Measurements from ENCODE around the gene STT3B. TPM values are rescaled to one million over a fixed set of nuclear protein-coding genes. Genes with fewer than 3 reads are reported as not detected.

Gene STT3B
- total and polyA plus RNA-seq, 2 experiments from 2014 or later = 105 to 106 TPM

DNA sequence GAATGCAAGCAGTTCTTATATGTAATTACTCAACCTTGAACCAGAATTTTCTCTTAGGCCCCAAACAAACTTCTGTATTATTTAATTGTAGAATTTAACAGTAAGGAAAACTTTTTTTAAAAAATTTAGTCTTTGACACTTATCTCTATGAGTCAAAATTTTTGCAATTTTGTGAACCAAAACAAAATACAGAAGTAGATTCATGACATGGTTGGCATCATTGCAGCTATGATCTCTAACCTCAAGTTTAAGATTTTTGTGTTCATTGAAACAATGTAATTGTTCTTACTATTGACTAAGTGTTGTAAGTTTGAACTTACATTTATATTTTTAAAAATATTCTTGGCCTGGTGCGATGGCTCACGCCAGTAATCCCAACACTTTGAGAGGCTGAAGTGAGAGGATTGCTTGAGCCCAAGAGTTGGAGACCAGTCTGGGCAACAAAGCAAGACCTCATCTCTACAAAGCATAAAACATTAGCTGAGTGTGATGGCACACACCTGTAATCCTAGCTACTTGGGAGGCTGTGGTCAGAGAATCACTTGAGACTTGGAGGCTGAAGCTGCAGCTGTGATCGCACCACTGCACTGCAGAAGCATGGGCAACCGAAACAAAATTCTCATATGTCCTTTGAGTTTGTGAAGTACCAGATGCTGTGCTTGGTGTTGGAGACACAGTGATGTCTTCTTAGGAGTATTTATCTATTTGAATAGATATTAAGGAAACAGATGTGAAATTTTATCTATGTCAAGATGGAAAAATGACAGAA, 39.7 kb downstream of the STT3B start:
- TF ChIP-seq, protein P1, sequence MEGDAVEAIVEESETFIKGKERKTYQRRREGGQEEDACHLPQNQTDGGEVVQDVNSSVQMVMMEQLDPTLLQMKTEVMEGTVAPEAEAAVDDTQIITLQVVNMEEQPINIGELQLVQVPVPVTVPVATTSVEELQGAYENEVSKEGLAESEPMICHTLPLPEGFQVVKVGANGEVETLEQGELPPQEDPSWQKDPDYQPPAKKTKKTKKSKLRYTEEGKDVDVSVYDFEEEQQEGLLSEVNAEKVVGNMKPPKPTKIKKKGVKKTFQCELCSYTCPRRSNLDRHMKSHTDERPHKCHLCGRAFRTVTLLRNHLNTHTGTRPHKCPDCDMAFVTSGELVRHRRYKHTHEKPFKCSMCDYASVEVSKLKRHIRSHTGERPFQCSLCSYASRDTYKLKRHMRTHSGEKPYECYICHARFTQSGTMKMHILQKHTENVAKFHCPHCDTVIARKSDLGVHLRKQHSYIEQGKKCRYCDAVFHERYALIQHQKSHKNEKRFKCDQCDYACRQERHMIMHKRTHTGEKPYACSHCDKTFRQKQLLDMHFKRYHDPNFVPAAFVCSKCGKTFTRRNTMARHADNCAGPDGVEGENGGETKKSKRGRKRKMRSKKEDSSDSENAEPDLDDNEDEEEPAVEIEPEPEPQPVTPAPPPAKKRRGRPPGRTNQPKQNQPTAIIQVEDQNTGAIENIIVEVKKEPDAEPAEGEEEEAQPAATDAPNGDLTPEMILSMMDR (IDR thresholded peaks at IDR 0.05; ENCODE audit: low read depth, low read length) = no peak
- Histone ChIP-seq H3K4me1 (ENCODE audit: low read depth) (peaks cover 27% of the 10 kb centered on the region), H3K27ac (no peak overlapping the region), H3K4me3 (no peak overlapping the region), H3K9me3 (ENCODE audit: low read depth) (no peaks in the 10 kb centered on the region), H3K36me3 (no peaks in the 10 kb centered on the region), H3K27me3 (no peaks in the 10 kb centered on the region)
- no peak for DNase-seq (ENCODE audit: low read depth in 1 of 2, low spot score in 1 of 2)

DNA sequence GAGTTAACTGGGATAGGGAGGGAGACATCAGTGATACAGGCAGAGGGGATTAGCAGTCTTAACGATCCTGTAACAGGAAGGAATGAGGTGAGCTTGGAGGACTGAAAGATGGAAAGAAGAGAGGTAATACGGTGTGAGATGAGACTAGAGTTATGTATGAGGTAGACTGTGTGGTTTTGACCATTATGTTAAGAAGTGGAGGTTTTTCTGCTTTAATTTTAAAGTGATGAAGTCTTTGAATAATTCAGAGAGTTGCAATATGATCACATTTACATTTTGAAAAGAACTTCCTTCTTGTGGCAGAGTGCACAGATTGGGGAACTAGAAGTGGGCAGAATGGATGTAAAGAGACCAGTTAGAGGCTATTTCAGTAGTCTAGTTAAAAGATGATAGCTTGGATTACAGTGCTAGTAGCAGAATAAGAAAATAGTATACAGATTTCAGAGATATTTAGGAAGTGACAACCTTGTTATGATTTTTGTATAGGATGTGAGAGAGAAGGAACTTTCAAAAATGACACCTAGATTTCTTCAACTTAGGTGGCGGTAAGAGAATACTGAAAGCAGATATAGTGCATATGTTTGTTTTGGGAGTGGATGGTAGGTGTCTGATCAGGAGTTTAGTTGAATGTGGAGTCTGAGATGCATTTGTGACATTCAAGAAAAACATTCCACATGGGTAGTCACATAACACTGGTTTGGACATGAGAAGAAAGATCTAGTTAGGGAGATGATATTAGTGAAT, 40.5 kb downstream of the STT3B start:
- no peaks in the 10 kb centered on the region for H3K27me3 ChIP-seq
- no peaks in the 10 kb centered on the region for H3K9me3 ChIP-seq (ENCODE audit: low read depth)
- no peaks in the 10 kb centered on the region for H3K36me3 ChIP-seq
- TF ChIP-seq, protein P1 (IDR thresholded peaks at IDR 0.05; ENCODE audit: low read depth, low read length) = no peak
- H3K4me1 ChIP-seq (ENCODE audit: low read depth) = peaks cover 33% of the 10 kb centered on the region
- no peak overlapping the region for H3K4me3 ChIP-seq
- DNase-seq (ENCODE audit: low read depth in 1 of 2, low spot score in 1 of 2) = no peak
- no peak overlapping the region for H3K27ac ChIP-seq

DNA sequence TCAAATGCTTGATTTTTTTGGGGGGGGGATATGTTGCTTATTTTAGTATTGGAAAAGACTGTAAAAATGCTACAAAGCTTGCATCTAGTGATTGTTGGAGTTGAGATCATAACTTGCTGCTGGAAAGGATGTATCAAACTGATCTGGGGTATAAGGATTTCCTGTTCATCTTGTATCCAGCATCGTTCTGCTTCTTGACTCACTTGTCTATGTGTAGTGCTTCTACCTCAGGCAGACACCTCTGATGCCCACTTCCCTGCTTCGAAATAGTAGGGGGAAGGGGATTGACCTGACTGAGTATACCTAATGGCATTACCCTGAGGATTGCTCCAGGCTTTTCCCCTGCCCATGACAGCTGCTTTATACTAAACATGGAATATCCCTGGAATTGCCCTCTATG, 42.7 kb downstream of the STT3B start:
- no peak overlapping the region for H3K4me3 ChIP-seq
- H3K9me3 ChIP-seq (ENCODE audit: low read depth) = no peaks in the 10 kb centered on the region
- H3K4me1 ChIP-seq (ENCODE audit: low read depth) = peaks cover 48% of the 10 kb centered on the region
- H3K36me3 ChIP-seq = no peaks in the 10 kb centered on the region
- no peaks in the 10 kb centered on the region for H3K27me3 ChIP-seq
- H3K27ac ChIP-seq = no peak overlapping the region
- no peak for DNase-seq (ENCODE audit: low read depth in 1 of 2, low spot score in 1 of 2)
- TF ChIP-seq, protein P1 (IDR thresholded peaks at IDR 0.05; ENCODE audit: low read depth, low read length) = no peak

DNA sequence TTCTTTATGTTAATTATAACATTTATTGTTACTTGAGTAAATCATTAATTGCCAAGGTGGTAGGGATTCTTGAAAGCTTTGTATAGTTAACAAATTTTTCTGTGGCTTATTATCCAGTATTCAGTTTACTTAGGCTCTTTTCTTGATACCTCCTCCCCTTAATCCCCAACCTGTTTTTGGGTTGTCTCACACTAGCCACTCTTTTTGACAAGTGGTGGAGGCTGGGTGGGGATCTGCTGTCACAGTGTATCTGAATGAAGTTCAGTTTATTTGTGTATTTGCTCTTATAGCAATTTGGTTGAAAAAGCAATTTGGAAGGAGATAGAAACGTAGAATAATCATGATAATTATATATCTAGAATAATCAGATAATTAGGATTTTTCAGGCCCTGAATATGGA, 43.8 kb downstream of the STT3B start:
- peaks cover 55% of the 10 kb centered on the region for H3K4me1 ChIP-seq (ENCODE audit: low read depth)
- H3K27me3 ChIP-seq = no peaks in the 10 kb centered on the region

DNA sequence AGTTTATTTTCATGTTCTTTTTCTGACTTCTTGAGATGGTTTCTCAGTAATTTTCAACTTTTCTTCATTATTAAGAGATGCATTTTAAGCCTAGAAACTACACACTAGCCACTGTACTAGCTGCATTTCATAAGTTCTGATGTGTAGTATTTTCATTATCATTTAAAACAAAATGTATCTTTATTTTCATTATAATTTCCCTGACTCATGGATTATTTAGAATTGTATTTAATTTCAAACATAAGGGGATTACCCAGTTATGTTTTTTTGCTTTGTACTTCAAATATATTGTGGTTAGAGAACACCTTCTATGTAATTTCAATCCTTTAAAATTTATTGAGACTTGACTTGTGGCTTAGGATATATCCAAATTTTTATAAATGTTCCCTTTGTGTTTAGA, 44.5 kb downstream of the STT3B start:
- DNase-seq (ENCODE audit: low read depth in 1 of 2, low spot score in 1 of 2) = no peak
- Histone ChIP-seq H3K9me3 (ENCODE audit: low read depth) (no peaks in the 10 kb centered on the region), H3K27me3 (no peaks in the 10 kb centered on the region), H3K36me3 (no peaks in the 10 kb centered on the region), H3K4me1 (ENCODE audit: low read depth) (peaks cover 59% of the 10 kb centered on the region), H3K27ac (no peak overlapping the region), H3K4me3 (no peak overlapping the region)
- TF ChIP-seq, protein P1 (IDR thresholded peaks at IDR 0.05; ENCODE audit: low read depth, low read length) = no peak

More for the DNA sequence above, 43.8 kb downstream of the STT3B start:
- H3K4me3 ChIP-seq = no peak overlapping the region
- no peaks in the 10 kb centered on the region for H3K9me3 ChIP-seq (ENCODE audit: low read depth)
- H3K36me3 ChIP-seq = no peaks in the 10 kb centered on the region
- DNase-seq (ENCODE audit: low read depth in 1 of 2, low spot score in 1 of 2) = no peak
- TF ChIP-seq, protein P1 (IDR thresholded peaks at IDR 0.05; ENCODE audit: low read depth, low read length) = no peak
- no peak overlapping the region for H3K27ac ChIP-seq

Measured in cardiac muscle cell (in vitro differentiated cells and primary cell).